ENCODE results near the gene FUT3. TPM values are rescaled to one million over a fixed set of nuclear protein-coding genes. Genes with fewer than 3 reads are reported as not detected.

Gene FUT3
- total RNA-seq, 1 experiment from 2014 or later, result not detected

- Histone ChIP-seq H3K18ac (ENCODE audit: insufficient read length, low read depth, low read length) (peak overlapping the region; percentile 47), H2AK5ac (ENCODE audit: insufficient read length, low read length) (no peak overlapping the region), H3K23ac (ENCODE audit: insufficient read length, low read depth, low read length) (no peak overlapping the region), H4K8ac (replicated peaks; ENCODE audit: insufficient read length, low read depth, low read length) (no peak overlapping the region), H3K4ac (ENCODE audit: low read depth, low read length) (no peak overlapping the region), H3K79me2 (ENCODE audit: insufficient read depth, low read length) (no peaks in the 10 kb centered on the region), H2BK12ac (ENCODE audit: insufficient read length, low read depth, low read length) (no peak overlapping the region), H3K27ac (ENCODE audit: insufficient read length, low read depth, low read length) (no peak overlapping the region), H3K23me2 (ENCODE audit: insufficient read length, low read depth, low read length, poor library complexity, severe bottlenecking) (peaks cover 6% of the 10 kb centered on the region), H3K14ac (ENCODE audit: insufficient read depth, low read length) (no peak overlapping the region), H2BK5ac (ENCODE audit: insufficient read length, low read length) (no peak overlapping the region), H2AFZ (ENCODE audit: low read length) (no peak overlapping the region), H3K4me1 (ENCODE audit: insufficient read depth, low read length) (no peaks in the 10 kb centered on the region), H2BK120ac (ENCODE audit: low read depth, low read length, poor library complexity, severe bottlenecking) (no peak overlapping the region), H3K9ac (ENCODE audit: extremely low read depth, insufficient read length, low read length) (no peak overlapping the region), H4K91ac (ENCODE audit: insufficient read length, low read depth, low read length) (no peak overlapping the region), H3K9me3 (ENCODE audit: control insufficient read depth, low read depth, low read length) (no peaks in the 10 kb centered on the region), H3K27me3 (ENCODE audit: insufficient read depth, low read length) (no peaks in the 10 kb centered on the region; the same call in 1 of the 2 replicates), H2BK20ac (ENCODE audit: low read depth, low read length, poor library complexity, severe bottlenecking) (no peak overlapping the region), H3K4me2 (ENCODE audit: insufficient read depth, insufficient read length, low read length) (peak overlapping the region; percentile 18), H4K20me1 (ENCODE audit: control insufficient read depth, insufficient read depth, insufficient read length) (no peaks in the 10 kb centered on the region), H2BK15ac (ENCODE audit: low read depth, low read length) (no peak overlapping the region), H3K56ac (ENCODE audit: insufficient read length, low read depth, low read length) (no peak overlapping the region), H4K5ac (ENCODE audit: insufficient read length, low read depth, low read length) (no peak overlapping the region), H3T11ph (ENCODE audit: low read length) (no peak overlapping the region), H3K79me1 (ENCODE audit: insufficient read depth, low read depth, low read length, poor library complexity, severe bottlenecking) (no peaks in the 10 kb centered on the region)
- H3K27ac Mint-ChIP-seq, result no peak overlapping the region
- H3K4me3 Mint-ChIP-seq, result peak overlapping the region in 1 of 2 experiments; percentile 71; a peak in 3 of 5 replicates
- no peak for DNase-seq
- peaks cover 0 to 4% (median 0%) of the 10 kb centered on the region in 3 experiments; a peak in 2 of 7 replicates for H3K36me3 Mint-ChIP-seq (ENCODE audit: insufficient read depth in 1 of 3, low read depth in 3 of 3)
- WGBS (ENCODE audit: extremely low coverage, insufficient read length, low lambda C conversion rate), result no CpG with 5 or more reads among the region's 8 CpGs
- TF ChIP-seq CTCF (conservative IDR thresholded peaks at IDR 0.05), result no peak
- H3K27me3 Mint-ChIP-seq (ENCODE audit: low read depth), result peaks cover 55% of the 10 kb centered on the region
- H3K9me3 Mint-ChIP-seq, result peaks cover 0 to 4% of the 10 kb centered on the region in 2 experiments; a peak in 3 of 5 replicates
- peaks cover 16 to 30% of the 10 kb centered on the region in 2 experiments for H3K4me1 Mint-ChIP-seq
Observed at GRCh38 chr19:5803441-5803751, 47.9 kb downstream of the FUT3 start.

All from H9 (cell line).